Stimulated activated CD4-positive, alpha-beta T cell treated with anti-CD3 and anti-CD28 coated beads, TNF-alpha, amount 100 ng/mL, for 24 hours (primary cell): ENCODE measurements around the gene CNTNAP2.

Experiments used
- DNase-seq, 3 experiments: peaks; one replicate each; pipeline ENCODE4 v3.0.0-alpha.2; 2020; ENCODE audit warnings: low read depth in 3 of 3

Gene CNTNAP2

GRCh38 chr7:146423446-146423845 is 306.8 kb downstream of the CNTNAP2 start:
- no peak for DNase-seq

- no peak for DNase-seq
Measured at GRCh38 chr7:146424084-146424483, 307.5 kb downstream of the CNTNAP2 start.

DNA sequence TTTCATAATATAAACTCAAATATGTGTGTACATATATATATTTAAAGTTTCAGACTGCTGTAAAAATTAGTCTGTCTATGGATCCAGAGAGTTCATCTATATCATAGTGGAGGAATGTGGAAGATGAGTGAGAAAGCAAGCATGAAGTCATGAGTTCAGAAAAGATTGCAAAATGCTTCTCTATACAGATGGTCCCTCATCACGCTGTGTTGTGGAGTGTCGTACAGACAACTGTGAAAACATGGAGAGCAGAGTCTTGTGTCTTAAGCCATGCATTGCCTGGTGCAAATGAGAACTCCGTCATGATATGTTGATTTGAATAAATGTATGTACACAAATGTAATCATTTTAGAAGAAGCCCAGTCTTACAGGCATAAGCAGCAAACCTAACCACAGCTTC is 316.9 kb downstream of the CNTNAP2 start:
- DNase-seq = no peak

DNA sequence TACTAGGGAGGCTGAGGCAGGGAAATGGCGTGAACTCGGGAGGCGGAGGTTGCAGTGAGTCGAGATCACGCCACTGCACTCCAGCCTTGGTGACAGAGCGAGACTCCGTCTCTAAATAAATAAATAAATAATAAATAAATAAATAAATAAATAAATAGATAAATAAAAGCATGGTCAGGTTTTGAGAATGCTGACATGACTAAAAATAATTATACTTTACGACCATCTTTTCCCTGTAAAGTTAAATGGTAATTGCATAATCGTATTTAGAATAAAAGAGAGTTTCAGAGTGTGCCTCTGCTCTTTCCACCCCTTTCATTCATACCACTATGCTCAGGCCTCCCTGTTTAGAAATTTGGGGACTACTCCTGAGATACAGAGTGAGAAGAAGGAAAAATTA is 326.5 kb downstream of the CNTNAP2 start:
- no peak for DNase-seq

GRCh38 chr7:146449625-146450024 is 333.0 kb downstream of the CNTNAP2 start:
- DNase-seq = no peak

GRCh38 chr7:146455091-146455655 is 338.6 kb downstream of the CNTNAP2 start:
- DNase-seq = no peak

DNA sequence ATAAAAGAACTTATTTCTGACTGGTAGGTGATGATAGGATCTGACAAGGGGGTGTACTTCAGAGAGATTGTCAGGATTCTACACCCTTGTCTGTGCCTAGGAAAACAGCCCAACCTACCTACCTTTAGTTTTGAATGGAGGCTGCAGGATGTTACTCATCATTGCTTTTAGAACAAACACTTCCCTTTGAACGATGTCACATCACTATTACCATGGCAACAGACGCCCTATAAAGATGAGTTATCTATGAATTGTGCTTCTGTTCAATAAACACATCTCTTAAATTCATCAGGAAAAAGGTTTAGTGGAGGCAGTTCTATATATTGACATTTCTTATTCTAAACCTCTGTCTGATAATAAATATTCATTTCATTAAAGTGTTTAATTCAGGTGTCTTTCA is 362.4 kb downstream of the CNTNAP2 start:
- DNase-seq = no peak

GRCh38 chr7:146486519-146486918 is 369.9 kb downstream of the CNTNAP2 start:
- no peak for DNase-seq

DNA sequence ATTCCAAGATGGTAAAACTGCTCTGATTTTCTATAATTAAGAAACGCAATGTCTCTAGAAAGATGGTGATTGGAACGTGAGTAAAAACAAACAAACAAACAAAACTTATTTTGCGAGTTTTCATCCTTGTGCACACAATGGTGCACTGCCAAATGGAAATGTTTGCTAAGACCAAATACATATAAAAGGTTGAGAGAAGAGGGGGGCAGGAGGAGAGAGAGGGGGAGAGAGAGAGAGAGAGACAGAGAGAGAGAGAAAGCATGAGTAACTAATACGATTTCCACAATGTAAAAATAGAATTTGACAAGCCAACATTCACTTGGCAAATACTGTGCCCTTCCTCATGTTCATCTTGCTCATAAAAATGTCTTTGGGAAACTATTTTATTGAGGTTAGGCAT is 375.4 kb downstream of the CNTNAP2 start:
- no peak for DNase-seq

- no peak for DNase-seq
Measured at GRCh38 chr7:146494952-146495596, 378.5 kb downstream of the CNTNAP2 start.

DNA sequence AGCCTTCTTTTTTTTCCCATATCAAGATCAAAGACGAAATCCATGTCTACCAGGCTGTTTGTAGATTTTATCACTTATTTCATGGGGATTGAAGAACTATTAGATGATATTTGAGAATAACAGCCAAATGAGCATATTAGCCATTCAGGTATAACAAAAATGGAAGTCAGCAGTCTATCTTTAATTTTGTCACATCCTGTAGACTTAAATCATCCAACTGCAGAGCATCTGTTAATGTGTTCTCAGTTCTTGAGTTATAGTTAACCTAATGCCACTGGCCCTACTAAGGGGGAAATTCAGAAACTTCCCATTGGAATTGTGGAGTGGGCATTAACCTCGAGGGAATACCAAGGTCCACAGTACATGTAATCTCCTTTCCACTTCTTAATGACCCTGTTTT is 380.1 kb downstream of the CNTNAP2 start:
- DNase-seq = no peak

GRCh38 chr7:146499970-146500369 is 383.4 kb downstream of the CNTNAP2 start:
- DNase-seq = no peak

GRCh38 chr7:146503844-146504243 is 387.2 kb downstream of the CNTNAP2 start:
- no peak for DNase-seq

DNA sequence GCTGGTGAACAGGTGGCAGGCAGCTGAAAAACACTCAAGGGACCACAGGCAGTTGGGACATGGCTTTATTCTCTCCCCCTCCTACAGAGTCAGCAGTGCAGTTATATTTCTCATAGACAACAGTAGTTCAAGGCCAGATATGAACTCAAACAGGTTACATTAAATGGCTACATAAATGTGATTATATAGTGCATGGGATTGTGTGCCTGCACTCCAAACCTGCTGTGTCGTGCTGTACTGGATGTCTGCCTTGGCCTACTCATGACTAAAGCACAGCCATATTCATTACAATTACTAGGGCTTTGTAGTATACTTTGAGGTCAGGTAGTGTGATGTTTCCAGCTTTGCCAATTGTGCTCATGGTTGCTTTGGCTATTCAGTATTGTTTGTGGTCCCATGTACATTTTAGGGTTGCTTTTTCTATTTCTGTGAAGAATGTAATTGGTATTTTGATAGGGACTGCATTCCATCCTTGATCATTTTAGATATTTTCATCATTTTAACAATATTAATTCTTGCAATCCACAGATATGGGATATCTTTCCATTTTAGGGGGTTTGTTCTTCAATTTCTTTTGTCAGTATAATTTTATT is 393.6 kb downstream of the CNTNAP2 start:
- no peak for DNase-seq

DNA sequence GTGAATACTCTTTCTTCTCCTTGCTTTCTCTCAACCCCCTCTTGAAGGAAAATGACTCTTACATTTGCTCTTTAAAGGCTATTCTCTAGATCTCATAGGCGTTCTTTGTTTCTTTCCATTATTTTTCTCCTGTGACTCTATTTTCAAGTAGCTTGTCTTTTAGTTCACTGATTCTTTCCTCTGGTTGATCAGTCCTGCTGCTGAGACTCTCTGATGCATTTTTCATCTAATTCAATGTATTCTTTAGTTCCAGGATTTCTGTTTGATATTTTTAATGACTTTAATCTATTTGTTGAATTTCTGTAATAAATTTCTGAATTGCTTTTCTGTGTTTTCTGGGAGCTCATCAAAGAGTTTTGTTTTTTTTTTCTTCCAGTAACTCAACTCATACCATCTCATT is 397.7 kb downstream of the CNTNAP2 start:
- no peak for DNase-seq

- no peak for DNase-seq
Measured at GRCh38 chr7:146528581-146528980, 412.0 kb downstream of the CNTNAP2 start.

- DNase-seq = no peak
Measured at GRCh38 chr7:146539836-146540235, 423.2 kb downstream of the CNTNAP2 start.

DNA sequence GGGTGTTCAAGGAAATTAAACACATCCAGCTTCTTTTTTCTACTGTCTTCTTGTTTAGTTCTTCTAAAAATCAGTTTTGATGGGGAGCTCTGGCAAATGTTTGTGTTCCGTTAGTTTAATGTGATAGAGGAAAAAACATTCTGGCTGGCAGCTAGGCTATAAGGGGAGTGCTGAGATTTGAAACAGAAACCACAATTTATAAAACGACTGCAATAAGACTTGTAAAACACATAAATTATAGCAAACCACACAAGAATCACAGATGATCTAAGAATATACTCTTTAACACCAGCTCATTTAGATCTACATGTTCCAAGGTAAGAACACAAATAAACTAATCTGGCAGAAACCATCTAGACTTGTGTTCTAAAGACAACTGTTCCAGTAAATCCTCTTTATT is 425.5 kb downstream of the CNTNAP2 start:
- no peak for DNase-seq

DNA sequence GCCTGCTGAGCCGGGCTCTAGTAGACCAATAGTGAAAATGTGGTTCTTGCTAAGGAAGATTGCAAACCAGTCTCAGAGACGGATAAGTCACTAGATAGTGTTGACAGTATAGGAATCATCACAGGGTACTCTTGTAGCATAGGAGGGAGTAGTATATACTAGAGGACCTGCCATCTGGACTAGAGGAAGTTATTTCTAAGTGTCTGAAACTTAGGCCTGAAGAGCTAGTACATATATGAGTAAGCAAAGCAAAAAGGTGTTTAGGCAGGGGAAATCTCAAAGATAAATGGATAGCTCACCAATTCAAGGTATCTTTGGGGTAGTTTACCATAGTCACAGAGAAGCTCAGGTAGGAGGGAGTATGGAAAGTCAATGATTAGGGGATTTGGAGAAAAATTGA is 428.1 kb downstream of the CNTNAP2 start:
- no peak for DNase-seq

DNA sequence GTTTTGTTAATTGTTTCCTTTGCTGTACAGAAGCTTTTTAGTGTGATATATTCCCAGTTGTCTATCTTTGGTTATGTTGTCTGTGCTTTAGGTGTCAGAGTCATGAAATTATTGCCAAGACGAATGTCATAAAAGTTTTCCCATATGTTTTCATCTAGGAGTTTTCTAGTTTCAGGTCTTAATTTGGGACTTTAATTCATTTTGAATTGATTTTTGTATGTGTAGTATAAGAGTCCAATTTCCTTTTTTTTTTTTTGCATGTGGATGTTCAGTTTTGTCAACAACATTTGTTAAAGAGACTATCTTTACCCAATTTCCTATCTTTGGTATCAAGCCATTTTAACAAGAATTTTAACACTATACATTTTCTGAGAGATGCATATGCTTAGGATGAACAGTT is 432.2 kb downstream of the CNTNAP2 start:
- DNase-seq = no peak

DNA sequence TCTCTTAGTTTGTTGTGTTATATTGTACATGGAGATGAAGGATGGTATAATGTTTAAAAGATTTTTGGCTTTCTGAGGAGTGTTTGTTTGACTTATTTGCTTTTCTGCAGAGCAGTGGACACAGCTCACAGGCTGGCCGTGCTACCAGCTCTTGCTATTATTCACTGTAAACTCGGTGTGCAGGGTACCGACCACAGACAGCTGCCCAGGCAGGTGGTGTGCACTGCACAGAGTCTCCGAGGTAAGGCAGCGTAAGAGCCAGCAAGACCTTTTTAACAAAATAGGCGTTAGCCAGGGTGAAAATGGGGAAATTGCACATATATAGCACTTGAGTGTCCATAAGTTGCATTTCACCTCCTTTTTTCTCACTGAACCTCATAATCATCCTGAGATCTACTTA is 438.0 kb downstream of the CNTNAP2 start:
- no peak for DNase-seq

GRCh38 chr7:146557971-146558469 is 441.4 kb downstream of the CNTNAP2 start:
- no peak for DNase-seq

GRCh38 chr7:146565872-146566271 is 449.3 kb downstream of the CNTNAP2 start:
- DNase-seq = no peak
